Mucosa of stomach (tissue), 1 donor: ENCODE measurements around the gene RASL10B.

Source experiments
- H3K27me3 ChIP-seq: one replicate; pipeline ENCODE4 v1.7.0; 2013; ENCODE audit warnings: mild to moderate bottlenecking, low read length; ENCODE audit not compliant: control insufficient read depth, insufficient read depth
- H3K36me3 ChIP-seq: one replicate; pipeline ENCODE4 v1.7.0; 2013; ENCODE audit warnings: low read length; ENCODE audit not compliant: control insufficient read depth, insufficient read depth
- H3K4me1 ChIP-seq: one replicate; pipeline ENCODE4 v1.7.0; 2013; ENCODE audit warnings: mild to moderate bottlenecking, low read length; ENCODE audit not compliant: control insufficient read depth, insufficient read depth
- H3K4me3 ChIP-seq: one replicate; pipeline ENCODE4 v1.7.0; 2013; ENCODE audit warnings: low read length
- H3K9ac ChIP-seq: one replicate; pipeline ENCODE4 v1.7.0; 2013; ENCODE audit warnings: mild to moderate bottlenecking, low read length, moderate library complexity
- H3K9me3 ChIP-seq: one replicate; pipeline ENCODE4 v1.7.0; 2013; ENCODE audit warnings: mild to moderate bottlenecking, low read length, moderate library complexity; ENCODE audit not compliant: control insufficient read depth
- donor health status: Pancreatic carcinoma.

Gene RASL10B

GRCh38 chr17:35705705-35706104 is 25.7 kb upstream of the RASL10B start:
- no peak overlapping the region for H3K4me3 ChIP-seq
- H3K4me1 ChIP-seq: peaks cover 13% of the 10 kb centered on the region
- H3K27me3 ChIP-seq: no peaks in the 10 kb centered on the region
- no peak overlapping the region for H3K9ac ChIP-seq
- no peaks in the 10 kb centered on the region for H3K9me3 ChIP-seq
- no peaks in the 10 kb centered on the region for H3K36me3 ChIP-seq

GRCh38 chr17:35708149-35708548 is 23.3 kb upstream of the RASL10B start:
- no peak overlapping the region for H3K4me3 ChIP-seq
- peaks cover 13% of the 10 kb centered on the region for H3K4me1 ChIP-seq
- H3K9me3 ChIP-seq: no peaks in the 10 kb centered on the region
- no peaks in the 10 kb centered on the region for H3K36me3 ChIP-seq
- no peak overlapping the region for H3K9ac ChIP-seq
- H3K27me3 ChIP-seq: no peaks in the 10 kb centered on the region

GRCh38 chr17:35708951-35709350 is 22.5 kb upstream of the RASL10B start:
- Histone ChIP-seq H3K27me3 (no peaks in the 10 kb centered on the region), H3K36me3 (no peaks in the 10 kb centered on the region), H3K4me3 (no peak overlapping the region), H3K9me3 (no peaks in the 10 kb centered on the region), H3K4me1 (peaks cover 13% of the 10 kb centered on the region), H3K9ac (no peak overlapping the region)

- H3K36me3 ChIP-seq: no peaks in the 10 kb centered on the region
- no peaks in the 10 kb centered on the region for H3K9me3 ChIP-seq
- no peak overlapping the region for H3K9ac ChIP-seq
- no peaks in the 10 kb centered on the region for H3K27me3 ChIP-seq
- peaks cover 13% of the 10 kb centered on the region for H3K4me1 ChIP-seq
- H3K4me3 ChIP-seq: no peak overlapping the region
Observed at GRCh38 chr17:35709874-35710273, 21.6 kb upstream of the RASL10B start.

GRCh38 chr17:35710950-35711349 is 20.5 kb upstream of the RASL10B start:
- H3K4me1 ChIP-seq: peaks cover 13% of the 10 kb centered on the region
- H3K36me3 ChIP-seq: no peaks in the 10 kb centered on the region
- H3K4me3 ChIP-seq: no peak overlapping the region
- H3K27me3 ChIP-seq: no peaks in the 10 kb centered on the region
- H3K9ac ChIP-seq: no peak overlapping the region
- H3K9me3 ChIP-seq: no peaks in the 10 kb centered on the region

GRCh38 chr17:35713069-35713728 is 18.2 kb upstream of the RASL10B start:
- no peak overlapping the region for H3K9ac ChIP-seq
- peaks cover 4% of the 10 kb centered on the region for H3K36me3 ChIP-seq
- peaks cover 9% of the 10 kb centered on the region for H3K4me1 ChIP-seq

GRCh38 chr17:35714988-35715387 is 16.5 kb upstream of the RASL10B start:
- Histone ChIP-seq H3K4me1 (no peaks in the 10 kb centered on the region), H3K9ac (no peak overlapping the region), H3K4me3 (no peak overlapping the region), H3K9me3 (no peaks in the 10 kb centered on the region), H3K27me3 (no peaks in the 10 kb centered on the region), H3K36me3 (peaks cover 4% of the 10 kb centered on the region)

More at GRCh38 chr17:35713069-35713728, 18.2 kb upstream of the RASL10B start:
- Histone ChIP-seq H3K9me3 (no peaks in the 10 kb centered on the region), H3K4me3 (no peak overlapping the region), H3K27me3 (no peaks in the 10 kb centered on the region)

- H3K9me3 ChIP-seq: no peaks in the 10 kb centered on the region
- no peaks in the 10 kb centered on the region for H3K4me1 ChIP-seq
- H3K27me3 ChIP-seq: no peaks in the 10 kb centered on the region
- no peak overlapping the region for H3K9ac ChIP-seq
- H3K36me3 ChIP-seq: peaks cover 4% of the 10 kb centered on the region
- H3K4me3 ChIP-seq: no peak overlapping the region
Observed at GRCh38 chr17:35715416-35715815, 16.0 kb upstream of the RASL10B start.

- Histone ChIP-seq H3K4me3 (no peak overlapping the region), H3K9ac (no peak overlapping the region), H3K27me3 (no peaks in the 10 kb centered on the region), H3K9me3 (no peaks in the 10 kb centered on the region), H3K36me3 (peaks cover 4% of the 10 kb centered on the region), H3K4me1 (no peaks in the 10 kb centered on the region)
Observed at GRCh38 chr17:35716173-35716572, 15.3 kb upstream of the RASL10B start.

- Histone ChIP-seq H3K27me3 (no peaks in the 10 kb centered on the region), H3K9ac (no peak overlapping the region), H3K4me1 (no peaks in the 10 kb centered on the region), H3K9me3 (no peaks in the 10 kb centered on the region), H3K36me3 (peaks cover 4% of the 10 kb centered on the region), H3K4me3 (no peak overlapping the region)
Observed at GRCh38 chr17:35716897-35717465, 14.5 kb upstream of the RASL10B start.

GRCh38 chr17:35717475-35717874 is 14.0 kb upstream of the RASL10B start:
- no peaks in the 10 kb centered on the region for H3K27me3 ChIP-seq
- H3K9ac ChIP-seq: no peak overlapping the region
- no peak overlapping the region for H3K4me3 ChIP-seq
- no peaks in the 10 kb centered on the region for H3K4me1 ChIP-seq
- no peaks in the 10 kb centered on the region for H3K9me3 ChIP-seq
- H3K36me3 ChIP-seq: peaks cover 4% of the 10 kb centered on the region

GRCh38 chr17:35723735-35724134 is 7.7 kb upstream of the RASL10B start:
- no peaks in the 10 kb centered on the region for H3K27me3 ChIP-seq
- peaks cover 14% of the 10 kb centered on the region for H3K36me3 ChIP-seq
- H3K4me3 ChIP-seq: no peak overlapping the region
- no peaks in the 10 kb centered on the region for H3K4me1 ChIP-seq
- H3K9me3 ChIP-seq: no peaks in the 10 kb centered on the region
- no peak overlapping the region for H3K9ac ChIP-seq
